HG03196 (cell line): Measurements from ENCODE around the gene SF1.

Experiments used
- ATAC-seq: cut with Tn5 transposase; IDR thresholded peaks from one replicate; pipeline ENCODE4 v1.9.1; 2021; ENCODE audit not compliant: unreplicated experiment

SF1 gene

GRCh38 chr11:64762674-64763525, 15.4 kb downstream of the SF1 start:
- no peak for ATAC-seq

DNA sequence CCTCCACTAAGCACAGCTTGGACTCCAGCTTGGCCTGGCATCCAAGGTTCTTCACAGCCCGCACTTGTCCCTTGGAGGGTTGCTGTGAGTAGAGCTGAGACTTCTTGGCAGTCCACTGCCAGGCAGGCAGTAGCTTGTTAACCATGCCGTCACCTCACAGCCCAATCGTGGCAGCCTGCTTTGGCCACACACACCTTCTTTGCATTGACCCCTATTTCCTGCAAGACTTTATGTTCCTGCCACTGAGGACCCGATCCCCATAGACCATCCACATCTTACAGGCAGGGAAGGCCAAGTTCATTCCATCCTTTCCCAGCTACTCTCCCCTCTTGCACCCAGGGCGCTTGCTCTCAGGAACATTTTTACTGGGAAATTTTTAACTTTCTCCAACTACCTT, 16.1 kb downstream of the SF1 start:
- no peak for ATAC-seq

DNA sequence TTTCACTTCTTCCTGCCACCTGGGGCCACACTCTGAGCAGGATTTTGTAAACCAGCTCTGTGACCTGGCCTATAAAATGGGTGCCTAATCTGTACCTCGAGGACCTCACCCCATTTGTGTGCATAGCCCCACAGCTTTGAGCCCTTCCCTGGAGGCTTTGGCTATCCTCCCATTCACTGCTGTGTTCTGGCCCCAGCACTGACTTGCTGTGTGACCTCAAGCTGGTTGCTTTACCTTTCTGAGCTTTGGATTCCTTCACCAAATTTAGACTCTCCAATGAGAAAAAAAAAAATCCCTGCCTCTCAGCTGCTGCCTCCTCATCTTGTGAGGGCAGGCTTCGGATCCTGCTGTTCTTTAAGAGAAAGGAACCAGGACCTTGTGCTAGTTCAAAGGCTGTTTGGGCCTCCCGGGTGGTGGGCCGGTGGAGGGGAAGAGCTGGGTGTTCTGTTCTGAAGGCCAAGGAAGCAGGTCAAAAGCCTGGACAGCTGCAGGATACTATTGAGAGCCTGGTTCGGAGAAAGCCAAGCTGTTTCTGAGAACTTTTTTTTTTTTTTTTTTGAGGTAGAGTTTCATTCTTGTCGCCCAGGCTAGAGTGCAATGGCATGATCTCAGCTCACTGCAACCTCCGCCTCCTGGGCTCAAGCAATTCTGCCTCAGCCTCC, 17.5 kb downstream of the SF1 start:
- no peak for ATAC-seq

- ATAC-seq: no peak
Observed at GRCh38 chr11:64759722-64760719, 18.3 kb downstream of the SF1 start, which contains the start of gene PYGM. Gene PYGM (minus strand): TSS chr11:64759974. CDS start chr11:64759898, 76 bp downstream.

GRCh38 chr11:64759131-64759721, 19.1 kb downstream of the SF1 start:
- ATAC-seq: no peak

DNA sequence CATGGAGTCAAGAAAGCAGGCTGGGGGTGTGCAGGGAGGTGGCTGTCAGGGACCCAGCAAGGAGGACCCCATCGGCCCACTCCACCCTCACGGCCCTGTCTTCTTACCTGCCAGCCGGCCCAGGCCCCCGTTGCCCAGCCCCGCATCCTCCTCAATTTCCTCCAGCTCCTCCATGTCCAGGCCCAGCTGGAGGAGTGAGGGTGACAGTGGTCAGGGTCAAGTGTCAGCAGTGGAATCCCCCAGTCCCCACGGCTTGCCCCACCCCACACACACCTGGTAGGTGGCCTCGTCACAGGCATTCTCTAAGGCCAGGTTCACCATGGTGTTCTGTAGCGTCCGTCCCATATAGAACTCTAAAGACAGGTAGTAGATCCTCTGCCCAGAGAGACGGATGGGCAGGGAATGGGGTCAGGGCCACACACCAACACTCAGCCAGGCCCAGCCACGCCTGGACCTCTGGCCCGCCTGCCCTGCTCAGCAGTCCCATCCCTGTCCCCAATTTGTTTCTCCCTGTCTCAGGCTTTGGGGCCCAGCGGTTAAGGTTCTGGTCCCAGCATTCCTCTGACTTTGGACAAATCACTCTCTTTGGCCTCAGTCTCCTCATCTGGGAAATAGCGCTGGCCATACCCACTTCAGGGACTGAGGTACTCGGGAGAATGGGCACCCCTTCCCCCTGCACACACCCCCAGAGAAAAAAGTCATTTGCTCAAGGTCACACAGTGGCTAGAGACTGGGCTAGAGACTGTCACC, 19.8 kb downstream of the SF1 start:
- ATAC-seq: no peak

- no peak for ATAC-seq
Observed at GRCh38 chr11:64757549-64758329, 20.6 kb downstream of the SF1 start.

- ATAC-seq: no peak
Observed at GRCh38 chr11:64755681-64756361, 22.5 kb downstream of the SF1 start.

DNA sequence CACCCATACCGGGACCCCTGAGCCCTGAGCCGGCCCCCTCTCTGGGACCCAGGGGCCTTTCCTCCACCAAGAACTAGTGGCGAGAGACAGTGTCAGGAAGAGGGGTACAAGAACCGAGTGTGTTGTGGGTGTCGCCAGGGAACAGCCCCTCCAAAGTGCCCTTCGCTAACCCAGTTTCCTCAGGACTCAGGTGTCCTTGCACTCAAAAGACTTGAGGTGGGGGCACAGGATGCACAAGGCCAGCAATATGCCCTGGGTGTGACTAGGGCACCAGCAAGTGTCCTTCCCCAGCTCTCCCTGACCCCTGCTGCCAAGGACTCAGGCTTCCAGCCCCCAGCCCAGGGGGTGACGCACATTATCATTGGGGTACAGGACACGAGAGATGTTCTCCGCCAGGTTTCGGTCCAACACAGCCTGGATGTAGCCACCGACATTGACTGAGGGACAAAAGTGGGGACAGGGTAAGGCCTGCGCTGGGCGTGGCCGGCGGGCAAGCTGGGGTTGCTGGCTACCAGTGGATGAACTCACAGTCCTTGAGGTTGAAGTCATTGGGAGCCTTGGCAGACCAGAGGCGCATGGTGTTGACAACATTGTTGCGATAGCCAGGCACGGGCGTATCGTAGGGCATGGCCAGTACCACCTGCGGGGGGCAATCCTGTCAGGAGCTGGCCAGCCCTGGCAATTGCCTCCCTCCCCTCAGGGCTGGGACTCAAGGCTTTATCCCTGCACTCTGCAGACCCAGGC, 23.3 kb downstream of the SF1 start:
- no peak for ATAC-seq

DNA sequence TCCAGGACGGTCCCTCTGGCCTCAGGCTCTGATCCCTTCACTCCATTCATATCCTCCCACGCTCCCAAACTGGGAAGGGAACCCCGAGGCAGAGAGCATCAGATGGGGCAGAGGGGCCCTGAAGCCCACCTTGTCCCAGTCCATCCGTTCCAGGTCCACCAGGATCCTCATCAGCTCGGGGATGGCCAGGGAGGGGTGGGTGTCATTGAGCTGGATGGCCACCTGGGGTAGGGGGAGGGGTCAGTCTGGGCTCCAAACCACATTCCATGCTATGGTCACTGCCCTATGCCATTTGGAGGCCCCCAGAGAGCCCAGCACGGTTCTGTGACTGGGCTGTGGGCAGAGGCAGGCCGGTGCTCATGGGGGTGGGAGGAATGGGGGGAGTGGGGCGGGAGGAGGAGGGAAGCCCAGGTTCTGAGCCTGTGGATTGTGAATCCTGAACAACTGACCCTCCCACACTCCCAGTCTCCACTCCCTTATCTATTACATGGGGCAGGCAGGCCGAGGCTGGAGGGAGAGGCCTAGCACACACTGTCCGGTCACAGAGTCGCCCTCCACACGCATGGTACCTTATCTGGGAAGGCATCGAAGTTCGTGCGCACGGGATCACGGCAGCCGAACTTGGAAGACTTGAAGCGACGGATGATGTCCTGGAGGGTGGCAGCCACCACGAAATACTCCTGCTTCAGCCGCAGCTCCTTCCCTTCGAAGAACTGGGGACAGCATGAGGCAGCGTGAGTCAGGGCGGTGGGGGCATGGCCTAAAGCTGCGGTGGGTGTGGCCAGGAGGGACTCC, 24.0 kb downstream of the SF1 start:
- ATAC-seq: no peak

- no peak for ATAC-seq
Observed at GRCh38 chr11:64753380-64754123, 24.8 kb downstream of the SF1 start.

DNA sequence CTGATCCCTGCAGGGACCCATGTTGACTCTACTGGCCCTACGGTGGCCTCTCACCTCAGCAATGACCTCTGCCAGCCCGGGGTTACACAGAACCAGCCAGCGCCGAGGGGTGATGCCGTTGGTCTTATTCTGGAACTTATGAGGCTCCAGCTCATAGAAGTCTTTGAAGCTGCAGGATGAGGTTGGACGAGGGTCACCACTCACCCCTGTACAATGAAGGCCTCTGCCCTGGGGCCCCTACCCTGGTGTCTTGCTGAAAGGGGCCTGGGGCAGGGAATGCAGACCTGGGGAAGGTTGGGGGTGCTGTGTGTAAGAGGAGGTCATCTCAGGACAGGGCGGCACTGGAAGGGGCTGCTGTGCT, 25.3 kb downstream of the SF1 start:
- ATAC-seq: no peak

GRCh38 chr11:64752175-64752970, 26.0 kb downstream of the SF1 start:
- ATAC-seq: no peak

- ATAC-seq: no peak
Observed at GRCh38 chr11:64751580-64751979, 26.8 kb downstream of the SF1 start.

- no peak for ATAC-seq
Observed at GRCh38 chr11:64751136-64751535, 27.2 kb downstream of the SF1 start.
